ENCODE data around the gene STXBP6.

The STXBP6 gene

GRCh38 chr14:24915403-24915921 is 134.5 kb downstream of the STXBP6 start:
- DNase-seq (ENCODE audit: low read depth) = no peak

- DNase-seq (ENCODE audit: low read depth) = no peak
These were observed 136.2 kb downstream of the STXBP6 start for GRCh38 chr14:24913746-24914145.

- DNase-seq (ENCODE audit: low read depth) = no peak
These were observed 136.9 kb downstream of the STXBP6 start for GRCh38 chr14:24913021-24913420.

- peak; percentile 71 for DNase-seq (ENCODE audit: low read depth)
These were observed 138.4 kb downstream of the STXBP6 start for GRCh38 chr14:24911324-24912109.

- DNase-seq (ENCODE audit: low read depth) = no peak
These were observed 139.4 kb downstream of the STXBP6 start for GRCh38 chr14:24910408-24910986.

GRCh38 chr14:24909523-24910302 is 140.2 kb downstream of the STXBP6 start:
- no peak for DNase-seq (ENCODE audit: low read depth)

GRCh38 chr14:24908592-24909236 is 141.2 kb downstream of the STXBP6 start:
- no peak for DNase-seq (ENCODE audit: low read depth)

- DNase-seq (ENCODE audit: low read depth) = no peak
These were observed 145.4 kb downstream of the STXBP6 start for GRCh38 chr14:24904533-24904932.

- no peak for DNase-seq (ENCODE audit: low read depth)
These were observed 146.6 kb downstream of the STXBP6 start for GRCh38 chr14:24903337-24903736.

- peak; percentile 62 for DNase-seq (ENCODE audit: low read depth)
These were observed 149.5 kb downstream of the STXBP6 start for GRCh38 chr14:24900269-24901100.

GRCh38 chr14:24897793-24898192 is 152.2 kb downstream of the STXBP6 start:
- no peak for DNase-seq (ENCODE audit: low read depth)

- no peak for DNase-seq (ENCODE audit: low read depth)
These were observed 154.3 kb downstream of the STXBP6 start for GRCh38 chr14:24895622-24896021.

GRCh38 chr14:24895243-24895583 is 154.7 kb downstream of the STXBP6 start:
- no peak for DNase-seq (ENCODE audit: low read depth)

GRCh38 chr14:24894583-24895242 is 155.2 kb downstream of the STXBP6 start:
- no peak for DNase-seq (ENCODE audit: low read depth)

GRCh38 chr14:24892497-24893051 is 157.4 kb downstream of the STXBP6 start:
- DNase-seq (ENCODE audit: low read depth) = no peak

GRCh38 chr14:24891987-24892496 is 157.9 kb downstream of the STXBP6 start:
- DNase-seq (ENCODE audit: low read depth) = no peak

GRCh38 chr14:24890716-24891115 is 159.2 kb downstream of the STXBP6 start:
- no peak for DNase-seq (ENCODE audit: low read depth)

- DNase-seq (ENCODE audit: low read depth) = no peak
These were observed 160.1 kb downstream of the STXBP6 start for GRCh38 chr14:24889843-24890242.

- no peak for DNase-seq (ENCODE audit: low read depth)
These were observed 161.4 kb downstream of the STXBP6 start for GRCh38 chr14:24888532-24888931.

- no peak for DNase-seq (ENCODE audit: low read depth)
These were observed 162.2 kb downstream of the STXBP6 start for GRCh38 chr14:24887623-24888304.

Measured in fibroblast of the conjunctiva (primary cell).